ENCODE measurements around the gene RIN1. TPM values are rescaled to one million over a fixed set of nuclear protein-coding genes. Genes with fewer than 3 reads are reported as not detected.

The RIN1 gene
- total and polyA plus RNA-seq, 10 donors: 2.3 to 10.9 (median 7.6) TPM

DNA sequence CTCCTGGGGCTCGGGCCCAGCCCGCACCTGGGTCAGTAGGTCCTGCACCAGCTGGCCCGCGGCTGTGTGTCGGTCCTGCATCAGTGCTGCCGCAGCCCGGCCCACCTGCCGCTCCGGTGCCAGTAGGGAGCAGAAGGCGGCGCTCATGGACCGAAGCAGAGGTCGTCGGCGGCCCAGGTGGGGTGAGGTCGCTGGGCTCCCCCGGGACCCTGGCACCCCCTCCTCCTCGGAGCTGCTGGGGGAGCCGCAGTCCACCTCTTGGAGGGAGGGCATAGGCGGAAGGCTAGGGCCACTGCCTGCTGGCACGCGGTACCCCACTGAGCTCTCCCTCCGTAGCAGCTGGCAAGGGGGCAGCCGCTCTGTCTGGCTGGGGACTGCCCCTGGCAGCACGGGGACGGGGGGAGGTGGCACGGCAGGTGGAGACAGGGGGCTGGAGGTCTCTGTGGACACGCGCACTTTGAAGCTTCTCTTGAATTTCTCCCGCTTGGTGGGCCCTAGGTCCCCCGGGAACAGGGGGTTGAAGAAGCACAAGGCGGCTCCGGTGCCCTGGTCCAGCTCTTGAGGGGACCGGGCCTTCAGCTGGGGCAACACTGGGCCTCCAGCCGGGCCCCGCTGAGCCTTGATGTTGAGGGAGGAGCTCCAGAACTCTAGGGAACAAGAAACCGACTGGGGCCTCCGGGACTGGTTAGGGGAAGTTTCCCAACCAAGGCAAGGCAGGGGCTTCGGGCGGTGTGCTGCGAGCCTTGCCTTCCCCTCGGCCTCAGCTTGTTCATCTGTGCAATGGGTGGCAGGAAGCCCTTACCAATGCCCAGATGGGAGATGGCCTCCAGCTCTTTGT is 1.4 kb downstream of the RIN1 start:
- TF ChIP-seq POLR2AphosphoS5 (IDR thresholded peaks at IDR 0.05): no peak
- no peak for TF ChIP-seq POLR2A (IDR thresholded peaks at IDR 0.05)
- TF ChIP-seq, protein P1, sequence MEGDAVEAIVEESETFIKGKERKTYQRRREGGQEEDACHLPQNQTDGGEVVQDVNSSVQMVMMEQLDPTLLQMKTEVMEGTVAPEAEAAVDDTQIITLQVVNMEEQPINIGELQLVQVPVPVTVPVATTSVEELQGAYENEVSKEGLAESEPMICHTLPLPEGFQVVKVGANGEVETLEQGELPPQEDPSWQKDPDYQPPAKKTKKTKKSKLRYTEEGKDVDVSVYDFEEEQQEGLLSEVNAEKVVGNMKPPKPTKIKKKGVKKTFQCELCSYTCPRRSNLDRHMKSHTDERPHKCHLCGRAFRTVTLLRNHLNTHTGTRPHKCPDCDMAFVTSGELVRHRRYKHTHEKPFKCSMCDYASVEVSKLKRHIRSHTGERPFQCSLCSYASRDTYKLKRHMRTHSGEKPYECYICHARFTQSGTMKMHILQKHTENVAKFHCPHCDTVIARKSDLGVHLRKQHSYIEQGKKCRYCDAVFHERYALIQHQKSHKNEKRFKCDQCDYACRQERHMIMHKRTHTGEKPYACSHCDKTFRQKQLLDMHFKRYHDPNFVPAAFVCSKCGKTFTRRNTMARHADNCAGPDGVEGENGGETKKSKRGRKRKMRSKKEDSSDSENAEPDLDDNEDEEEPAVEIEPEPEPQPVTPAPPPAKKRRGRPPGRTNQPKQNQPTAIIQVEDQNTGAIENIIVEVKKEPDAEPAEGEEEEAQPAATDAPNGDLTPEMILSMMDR (IDR thresholded peaks at IDR 0.05 in 8 of 11, conservative IDR thresholded peaks at IDR 0.05 in 3 of 11): no peak
- Histone ChIP-seq H3K36me3 (peaks cover 0 to 67% (median 39%) of the 10 kb centered on the region in 6 donors), H3K4me3 (peak overlapping the region in 7 of 8 donors; percentile 2 to 75 (median 54)), H3K9me3 (no peaks in the 10 kb centered on the region), H3K4me1 (peaks cover 11 to 48% (median 36%) of the 10 kb centered on the region in 6 donors), H3K27ac (peak overlapping the region in 3 of 8 donors; percentile 66 to 85 (median 83)), H3K27me3 (replicated peaks in 1 of 7) (peaks cover 0 to 11% (median 0%) of the 10 kb centered on the region in 7 donors)
- intact Hi-C loops (cut with DNase I; ENCODE audit: low total_unique reads): no loop called here
- WGBS, 5 donors: 66 to 88% (median 81%) methylated on average over 24 to 42 of the region's 42 CpGs
- DNase-seq: peak; percentile 69

DNA sequence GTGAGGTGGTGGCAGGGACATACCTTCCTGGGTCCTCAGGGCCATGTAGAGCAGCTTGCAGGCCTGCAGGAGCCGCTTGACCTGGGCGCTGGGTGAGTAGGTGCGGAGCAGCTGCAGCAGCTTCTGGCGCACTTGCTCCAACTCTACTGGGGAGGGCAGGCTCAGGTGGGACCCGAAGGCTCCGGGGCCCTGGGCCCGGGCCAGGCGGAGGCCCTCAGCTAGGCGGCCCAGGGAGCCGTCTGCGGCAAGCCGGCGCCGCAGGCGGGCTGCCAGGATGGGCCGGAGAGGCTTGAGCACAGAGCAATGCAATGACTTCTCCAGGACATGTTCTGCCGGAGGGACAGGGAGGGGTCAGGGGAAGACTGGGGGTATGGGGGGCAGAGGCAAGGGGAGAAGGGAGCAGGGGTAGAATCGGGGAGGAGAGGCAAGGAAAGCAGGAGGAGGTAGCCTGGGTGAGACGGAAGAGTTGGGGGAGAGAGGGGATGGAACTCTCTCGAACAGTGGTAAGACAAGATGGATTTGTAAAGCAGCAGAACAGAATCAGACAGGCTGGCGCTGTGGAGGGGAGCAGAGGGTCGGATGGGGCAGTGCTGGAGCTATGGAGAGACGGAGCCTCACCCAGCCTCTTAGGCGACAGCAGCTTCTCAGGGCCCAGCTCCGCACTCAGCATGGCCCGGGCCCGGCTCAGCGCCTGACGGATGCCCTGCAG is 2.2 kb downstream of the RIN1 start:
- DNase-seq: peak; percentile 68
- Histone ChIP-seq H3K4me1 (peaks cover 11 to 56% (median 42%) of the 10 kb centered on the region in 6 donors), H3K36me3 (peaks cover 0 to 59% (median 31%) of the 10 kb centered on the region in 6 donors), H3K9me3 (no peaks in the 10 kb centered on the region), H3K27me3 (replicated peaks in 1 of 7) (peaks cover 0 to 11% (median 0%) of the 10 kb centered on the region in 7 donors), H3K4me3 (no peak overlapping the region), H3K27ac (no peak overlapping the region)
- intact Hi-C loops (cut with DNase I; ENCODE audit: low total_unique reads): no loop called here
- 86 to 93% (median 90%) methylated on average over 21 to 29 of the region's 29 CpGs for WGBS, 5 donors
- TF ChIP-seq POLR2AphosphoS5 (IDR thresholded peaks at IDR 0.05) (no peak), POLR2A (IDR thresholded peaks at IDR 0.05) (no peak)
- TF ChIP-seq, protein P1 (IDR thresholded peaks at IDR 0.05 in 8 of 11, conservative IDR thresholded peaks at IDR 0.05 in 3 of 11): no peak

DNA sequence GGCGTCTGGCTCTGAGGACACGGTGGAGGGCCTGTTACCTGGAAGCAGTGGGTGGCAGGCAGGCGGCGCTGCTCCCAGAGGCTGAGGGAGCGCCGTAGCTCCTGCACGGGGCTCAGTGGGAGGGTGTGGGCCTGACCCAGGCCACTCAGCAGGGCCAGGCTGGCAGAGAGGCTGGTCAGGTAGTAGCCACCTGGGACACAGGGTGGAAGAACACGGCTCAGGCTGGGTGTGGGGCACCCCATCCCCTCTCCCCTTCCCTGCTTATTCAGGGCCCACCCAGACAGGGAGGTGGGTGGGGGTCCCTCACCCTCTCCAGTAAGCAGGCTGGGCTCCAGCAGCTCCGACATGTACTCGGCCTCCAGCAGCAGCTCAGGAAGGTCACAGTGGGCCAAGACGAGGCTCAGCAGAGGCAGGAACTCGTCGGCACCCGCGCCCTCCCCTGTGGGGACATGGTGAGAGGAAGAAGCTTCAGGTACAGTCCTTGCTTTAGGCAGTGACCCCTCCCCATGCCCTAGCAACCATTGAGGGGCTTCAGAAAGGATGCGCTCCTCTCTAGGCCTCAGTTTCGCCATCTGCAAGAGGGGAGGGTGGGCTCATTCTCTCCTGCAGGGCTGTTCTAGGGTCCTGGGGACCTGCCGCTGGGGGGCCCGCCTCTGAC is 2.9 kb downstream of the RIN1 start:
- intact Hi-C loops (cut with DNase I; ENCODE audit: low total_unique reads): no loop called here
- DNase-seq: peak; percentile 63
- no peaks in the 10 kb centered on the region for H3K9me3 ChIP-seq
- H3K36me3 ChIP-seq: peaks cover 0 to 52% (median 24%) of the 10 kb centered on the region in 6 donors
- H3K27ac ChIP-seq: no peak overlapping the region
- H3K4me1 ChIP-seq: peaks cover 16 to 63% (median 49%) of the 10 kb centered on the region in 6 donors
- TF ChIP-seq POLR2A (IDR thresholded peaks at IDR 0.05) (no peak), POLR2AphosphoS5 (IDR thresholded peaks at IDR 0.05) (no peak)
- TF ChIP-seq, protein P1 (IDR thresholded peaks at IDR 0.05 in 8 of 11, conservative IDR thresholded peaks at IDR 0.05 in 3 of 11): no peak
- H3K27me3 ChIP-seq (replicated peaks in 1 of 7): peaks cover 0 to 11% (median 0%) of the 10 kb centered on the region in 7 donors
- no peak overlapping the region for H3K4me3 ChIP-seq
- WGBS, 5 donors: 86 to 92% (median 88%) methylated on average over 15 to 19 of the region's 19 CpGs
